GM19023 (cell line): ENCODE data around the gene PRAMEF2.
"Not testable (repeated sequence)": the region's sequence is repeated elsewhere in the genome, so short reads cannot be mapped to it uniquely, and the experiment has no call there.

Experiments
- ATAC-seq: cut with Tn5 transposase; IDR thresholded peaks from one replicate; pipeline ENCODE4 v1.9.1; 2021; ENCODE audit warnings: mild to moderate bottlenecking, moderate library complexity; ENCODE audit not compliant: unreplicated experiment

Gene PRAMEF2

GRCh38 chr1:12856786-12857185, at the start of gene PRAMEF2:
Gene PRAMEF2, plus strand, starts transcription at chr1:12857086. Its CDS starts 1,924 bp downstream, at chr1:12859010.
- ATAC-seq, result not testable (repeated sequence)

- no peak for ATAC-seq
These were observed 47.0 kb upstream of the PRAMEF2 start for GRCh38 chr1:12809933-12810332.

GRCh38 chr1:12810691-12811408, 46.0 kb upstream of the PRAMEF2 start:
- ATAC-seq, result no peak

- ATAC-seq, result no peak
These were observed 45.5 kb upstream of the PRAMEF2 start for GRCh38 chr1:12811409-12811784.

- ATAC-seq, result not testable (repeated sequence)
These were observed 37.8 kb upstream of the PRAMEF2 start for GRCh38 chr1:12819061-12819460.

- ATAC-seq, result not testable (repeated sequence)
These were observed 25.6 kb upstream of the PRAMEF2 start, which contains the start of gene PRAMEF11 for GRCh38 chr1:12831310-12831709. Gene PRAMEF11, minus strand, starts transcription at chr1:12831410. Its CDS starts 2,621 bp downstream, at chr1:12828789.

GRCh38 chr1:12833251-12833650, 23.6 kb upstream of the PRAMEF2 start:
- ATAC-seq, result not testable (repeated sequence)

GRCh38 chr1:12848620-12849019, 8.3 kb upstream of the PRAMEF2 start, which contains the start of gene HNRNPCL1:
Gene HNRNPCL1, minus strand, starts transcription at chr1:12848720. Its CDS starts 431 bp downstream, at chr1:12848289.
- ATAC-seq, result not testable (repeated sequence)

- ATAC-seq, result no peak
These were observed 5.1 kb upstream of the PRAMEF2 start for GRCh38 chr1:12851779-12852178.

- ATAC-seq, result not testable (repeated sequence)
These were observed 6.4 kb downstream of the PRAMEF2 start for GRCh38 chr1:12863131-12863880.

GRCh38 chr1:12878453-12878852, 21.6 kb downstream of the PRAMEF2 start:
- ATAC-seq, result not testable (repeated sequence)

GRCh38 chr1:12886101-12886500, 29.2 kb downstream of the PRAMEF2 start, which contains the start of gene PRAMEF4:
Gene PRAMEF4, minus strand, starts transcription at chr1:12886201. Its CDS starts 2,807 bp downstream, at chr1:12883394.
- not testable (repeated sequence) for ATAC-seq

GRCh38 chr1:12898170-12898569, 41.3 kb downstream of the PRAMEF2 start, which contains the start of gene PRAMEF10:
Gene PRAMEF10, minus strand, starts transcription at chr1:12898270. Its CDS starts 2,423 bp downstream, at chr1:12895847.
- not testable (repeated sequence) for ATAC-seq

- ATAC-seq, result not testable (repeated sequence)
These were observed 42.3 kb downstream of the PRAMEF2 start for GRCh38 chr1:12899186-12899585.

- ATAC-seq, result not testable (repeated sequence)
These were observed 47.1 kb downstream of the PRAMEF2 start for GRCh38 chr1:12903793-12904572.
